GM12878 (cell line): Measurements from ENCODE around the gene PTPRJ. TPM values are rescaled to one million over a fixed set of nuclear protein-coding genes. Genes with fewer than 3 reads are reported as not detected.
"Not testable (repeated sequence)": the region's sequence is repeated elsewhere in the genome, so short reads cannot be mapped to it uniquely, and the experiment has no call there.

Experiments used
- ATAC-seq: fragments of 200-7000 bp; cut with Tn5 transposase; 3 replicates; pipeline ENCODE4 v1.9.1; 2020; ENCODE audit warnings: mild to moderate bottlenecking, moderate library complexity
- BruUV-seq: library from RNA; stranded (reverse); fragments of 400-500 nt; replicated peaks from 2 replicates; lab custom pipeline; 2021; lab: Mats Ljungman, UMichigan
- CTCF ChIA-PET: fragments of 300-600 bp; sonication (Branson Sonifier 250); formaldehyde crosslinking; extraction: SDS; loops from one replicate; lab custom pipeline; 2021; ENCODE audit warnings: inconsistent platforms; lab: Yijun Ruan, JAX
- POLR2A ChIA-PET: fragments of 350-600 bp; formaldehyde crosslinking; extraction: SDS; loops from one replicate; lab custom pipeline; 2021; ENCODE audit warnings: inconsistent platforms; lab: Charles Lee
- RAD21 ChIA-PET: fragments of 300-600 bp; sonication (Branson Sonifier 250); formaldehyde crosslinking; loops from one replicate; lab custom pipeline; 2023; ENCODE audit warnings: antibody characterized with exemption; ENCODE audit not compliant: unreplicated experiment; lab: Charles Lee
- SMC1A ChIA-PET: fragments of 300-600 bp; sonication (Branson Sonifier 250); formaldehyde crosslinking; loops from one replicate; lab custom pipeline; 2023; ENCODE audit not compliant: unreplicated experiment, uncharacterized antibody; lab: Charles Lee
- DNase-seq: peaks from one replicate; pipeline ENCODE4 v3.0.0-alpha.2; 2011; ENCODE audit warnings: low read depth, low spot score
- FAIRE-seq: peaks from 3 replicates; lab custom pipeline; 2011; peaks lifted over from hg19 to GRCh38; lab: Jason Lieb, UNC
- H2AFZ ChIP-seq: 2 replicates; pipeline ENCODE4 v1.6.0; 2011; ENCODE audit warnings: low read depth, low read length, control low read depth; ENCODE audit not compliant: control insufficient read depth
- H3K27ac ChIP-seq: 2 replicates; pipeline ENCODE4 v1.5.1; 2011; ENCODE audit warnings: control low read depth; ENCODE audit not compliant: control insufficient read depth, insufficient read depth
- H3K27me3 ChIP-seq, 2 experiments: replicated peaks in 1 of 2; 2 replicates each; pipeline versions ENCODE4 v1.6.0 to v1.6.1; 2011; ENCODE audit warnings: low read length in 1 of 2; ENCODE audit not compliant: control insufficient read depth in 2 of 2, insufficient read depth in 2 of 2
- H3K36me3 ChIP-seq, 2 experiments: 2 replicates each; pipeline ENCODE4 v1.5.1; 2011; ENCODE audit warnings: low read length in 1 of 2; ENCODE audit not compliant: control insufficient read depth in 2 of 2, insufficient read depth in 2 of 2
- H3K4me1 ChIP-seq: 2 replicates; pipeline ENCODE4 v1.6.1; 2011; ENCODE audit warnings: mild to moderate bottlenecking, low read length, moderate library complexity, mixed read lengths; ENCODE audit not compliant: control insufficient read depth, insufficient read depth
- H3K4me2 ChIP-seq: 2 replicates; pipeline ENCODE4 v1.6.0; 2011; ENCODE audit warnings: control low read depth; ENCODE audit not compliant: control insufficient read depth, insufficient read depth
- H3K4me3 ChIP-seq: fragments of 200-600 bp; sonication (generic); 2 replicates; pipeline ENCODE4 v1.5.1; 2016
- H3K79me2 ChIP-seq: 2 replicates; pipeline ENCODE4 v1.6.0; 2011; ENCODE audit warnings: low read length; ENCODE audit not compliant: control insufficient read depth, insufficient read depth
- H3K9ac ChIP-seq: 2 replicates; pipeline ENCODE4 v1.8.0; 2011; ENCODE audit warnings: low read length, control low read depth, mixed read lengths; ENCODE audit not compliant: control insufficient read depth, insufficient read depth
- H3K9me3 ChIP-seq: replicated peaks from 3 replicates; pipeline ENCODE4 v1.5.1; 2011; ENCODE audit warnings: mild to moderate bottlenecking, low read length; ENCODE audit not compliant: control insufficient read depth, insufficient read depth
- H4K20me1 ChIP-seq: 2 replicates; pipeline ENCODE4 v1.6.0; 2011; ENCODE audit not compliant: control insufficient read depth, insufficient read depth
- RAD51 ChIP-seq: fragments of 450-650 bp; IDR thresholded peaks from 2 replicates; pipeline ENCODE4 v1.6.1; 2016; ENCODE audit warnings: moderate library complexity, mild to moderate bottlenecking, inconsistent platforms
- SIN3A ChIP-seq: IDR thresholded peaks from 2 replicates; pipeline ENCODE4 v1.6.1; 2012; ENCODE audit warnings: low read depth, low read length, improper control_type of control experiment
- SRF ChIP-seq, 2 experiments: IDR thresholded peaks; 2 replicates each; pipeline ENCODE4 v1.6.1; 2011; ENCODE audit warnings: low read depth in 2 of 2, low read length in 2 of 2, mild to moderate bottlenecking in 1 of 2, moderate library complexity in 1 of 2
- whole genome bisulfite sequencing: methylation state at CpG from one replicate; pipeline ENCODE4 v1.1.6; 2016; ENCODE audit warnings: low lambda C conversion rate; ENCODE audit not compliant: insufficient replicate concordance, insufficient coverage; ENCODE audit errors: missing lambda C conversion rate; 5-methylcytosine and 5-hydroxymethylcytosine counted together
- in situ Hi-C: fragments of 300-500 bp; cut with MboI; formaldehyde crosslinking; loops from 9 replicates; pipeline ENCODE4 v1.14.3; 2018; ENCODE audit warnings: mixed read lengths
- intact Hi-C: fragments of 100-400 bp; cut with micrococcal nuclease; formaldehyde crosslinking; loops from one replicate; pipeline ENCODE4 v1.14.2; 2022; ENCODE audit not compliant: unreplicated experiment
- polyA plus RNA-seq, 11 experiments: library from polyadenylated mRNA; depleted of rRNA in 4 of 11; unstranded in 6 of 11; stranded (reverse) in 5 of 11; fragments of >200 nt; fragmentation: Nextera tagmentation in 4 of 11; fragmentation: Illumina TruSeq in 1 of 11; extraction: Ambion mirVana in 4 of 11; extraction: Trizol in 1 of 11; gene quantifications; 1 replicate in 1 of 11; 2 replicates in 10 of 11; pipeline versions ENCODE4 v1.2.1 to v1.2.3, GENCODE V29; 2011 to 2016; ENCODE audit warnings: inconsistent platforms in 2 of 11, missing spikeins in 2 of 11, low read depth in 1 of 11
- total RNA-seq, 4 experiments: library from RNA; depleted of rRNA in 3 of 4; stranded (reverse); fragments of >200 nt in 3 of 4; fragmentation: Illumina TruSeq in 1 of 4; extraction: Trizol in 1 of 4; gene quantifications; 2 replicates each; pipeline versions ENCODE4 v1.2.1 to v1.2.3, GENCODE V29; 2013 to 2021

PTPRJ gene
- total and polyA plus RNA-seq, 10 of the 15 experiments (the other 5 are each of a cell fraction or from before 2014, with no cell fraction given): 0.22 to 22.4 (median 7.4) TPM

DNA sequence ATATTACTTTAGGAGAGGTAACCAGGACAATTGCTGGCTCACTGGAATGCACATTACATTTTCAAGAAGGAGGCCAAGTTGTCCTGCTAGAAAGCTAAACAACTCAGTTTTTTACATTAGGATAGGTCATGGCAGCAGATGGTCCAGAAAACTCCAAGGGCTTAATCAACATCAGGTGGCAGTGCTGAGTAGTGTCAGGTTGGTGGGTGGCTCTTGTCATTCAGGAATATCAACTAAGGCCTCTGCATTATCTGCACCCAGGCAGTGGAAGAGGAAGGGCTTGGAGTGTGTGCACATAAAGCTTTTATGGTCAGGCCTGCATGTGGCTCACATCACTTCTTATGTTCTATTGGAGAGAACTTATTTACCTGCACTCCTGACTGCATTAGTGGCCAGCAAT, 204.1 kb downstream of the PTPRJ start:
- FAIRE-seq: no peak
- TF ChIP-seq SRF (IDR thresholded peaks at IDR 0.05; ENCODE audit: low read depth in 2 of 2, low read length in 2 of 2): no peak
- no peak for TF ChIP-seq RAD51
- TF ChIP-seq SIN3A: no peak
- Histone ChIP-seq H3K27ac (no peak overlapping the region), H3K4me1 (no peaks in the 10 kb centered on the region), H4K20me1 (no peaks in the 10 kb centered on the region), H3K4me3 (no peak overlapping the region), H3K9me3 (no peaks in the 10 kb centered on the region), H3K27me3 (no peaks in the 10 kb centered on the region), H3K79me2 (no peaks in the 10 kb centered on the region), H3K36me3 (no peaks in the 10 kb centered on the region), H3K4me2 (no peak overlapping the region), H2AFZ (no peak overlapping the region), H3K9ac (no peak overlapping the region)
- ChIA-PET POLR2A (no interaction called here), RAD21 (no interaction called here), CTCF (no interaction called here), SMC1A (interaction anchor here (0.8 kb wide), 1 partner anchor 14 kb away, joined by 4 read pairs; no protein-coding TSS in a partner anchor)
- intact Hi-C loops (no loop called here), in situ Hi-C loops (no loop called here)
- DNase-seq: no peak
- BruUV-seq: no TSS peak
- ATAC-seq: no peak

- FAIRE-seq, H3K79me2 ChIP-seq, H3K27ac ChIP-seq, H3K4me2 ChIP-seq, H2AFZ ChIP-seq, intact Hi-C loops, DNase-seq, H3K9me3 ChIP-seq, CTCF ChIA-PET, SMC1A ChIA-PET, in situ Hi-C loops, POLR2A ChIA-PET, BruUV-seq, RAD21 ChIA-PET, ATAC-seq, H4K20me1 ChIP-seq, H3K4me3 ChIP-seq, H3K4me1 ChIP-seq, H3K36me3 ChIP-seq, H3K27me3 ChIP-seq, H3K9ac ChIP-seq: not testable (repeated sequence)
- 64% methylated on average over 10 of the region's 10 CpGs for WGBS
These were observed 210.7 kb downstream of the PTPRJ start for GRCh38 chr11:48190906-48191654.
